Erythroblast (primary cell): ENCODE data around the gene PLEKHN1.
"Not testable (repeated sequence)": the region's sequence is repeated elsewhere in the genome, so short reads cannot be mapped to it uniquely, and the experiment has no call there.

Source experiments
- GATA1 ChIP-seq: IDR thresholded peaks from 2 replicates; pipeline ENCODE4 v1.6.1; 2011; ENCODE audit warnings: low read depth, mild to moderate bottlenecking, control low read depth, low read length, moderate library complexity
- POLR2A ChIP-seq: IDR thresholded peaks from 2 replicates; pipeline ENCODE4 v1.6.1; 2011; ENCODE audit warnings: mild to moderate bottlenecking, low read length

- TF ChIP-seq POLR2A, GATA1: not testable (repeated sequence)
These were observed 25.0 kb downstream of the PLEKHN1 start for GRCh38 chr1:991275-991674.
